Skin epidermis (tissue), 12 donors: ENCODE data around the gene KERA.

ENCODE experiments used
- H3K27ac ChIP-seq, 21 experiments: fragments of 200-600 bp; sonication (generic) in 11 of 21; one replicate each; pipeline ENCODE4 v1.5.0; 2020; ENCODE audit warnings: mild to moderate bottlenecking in 3 of 21, inconsistent platforms in 2 of 21, moderate library complexity in 2 of 21
- H3K4me3 ChIP-seq, 7 experiments: fragments of 200-600 bp; sonication (generic) in 2 of 7; one replicate each; pipeline ENCODE4 v1.5.0; 2020; ENCODE audit warnings: inconsistent platforms in 2 of 7, mild to moderate bottlenecking in 2 of 7, moderate library complexity in 1 of 7

Gene KERA

DNA sequence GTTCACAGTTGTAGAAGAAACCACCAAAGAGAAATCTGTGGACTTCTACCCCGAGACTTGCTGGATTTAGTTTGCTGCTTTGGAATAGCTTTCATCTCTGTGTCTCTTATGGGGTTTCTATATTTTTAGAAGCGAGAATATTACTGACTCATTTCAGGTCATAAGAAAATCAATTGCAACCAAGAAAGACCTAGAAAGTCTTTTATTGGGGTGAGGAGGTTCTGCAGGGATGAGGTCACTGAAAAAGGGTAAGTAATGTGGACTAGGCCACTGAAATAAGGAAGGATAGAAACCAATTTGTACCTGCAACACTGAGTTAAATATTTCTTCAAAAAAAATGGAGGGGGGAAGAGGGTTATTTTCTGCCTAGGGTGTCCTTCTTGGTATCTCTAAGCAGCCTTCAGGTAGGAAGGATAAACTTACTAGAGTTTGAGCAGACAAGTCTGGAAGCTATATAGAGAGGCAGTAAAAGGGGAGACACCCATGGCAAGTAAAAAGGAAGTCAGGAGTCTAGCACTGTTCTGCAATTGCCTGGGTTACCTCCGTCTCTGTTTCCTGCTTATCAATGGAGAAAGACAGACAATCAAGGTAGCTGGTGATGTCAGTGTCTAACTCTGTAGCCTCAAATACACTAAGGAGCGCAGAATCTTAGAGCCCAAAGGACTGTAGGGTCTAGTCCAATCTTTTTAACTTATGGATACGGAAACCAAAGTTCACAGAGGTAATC is 19.6 kb upstream of the KERA start:
- Histone ChIP-seq H3K27ac (no peak overlapping the region), H3K4me3 (no peak overlapping the region)

DNA sequence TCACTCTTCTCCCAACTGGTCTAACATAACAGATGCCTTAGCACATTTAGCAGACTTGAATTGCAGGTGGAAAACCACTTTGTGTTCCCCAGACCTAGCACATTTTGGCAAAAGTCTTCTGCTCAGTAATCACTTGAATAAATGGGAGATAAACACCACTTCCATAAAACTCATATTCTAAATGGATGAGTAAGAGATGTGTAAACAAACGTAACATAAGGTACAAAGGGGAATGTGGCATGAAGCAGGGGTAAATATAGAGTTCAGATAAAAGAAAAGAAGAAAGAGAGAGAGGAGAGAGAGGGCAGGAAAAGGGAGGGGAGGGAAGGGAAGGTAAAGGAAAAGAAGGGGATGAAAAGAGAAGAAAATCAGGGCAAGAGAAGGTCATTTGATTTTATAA is 17.0 kb upstream of the KERA start:
- Histone ChIP-seq H3K4me3 (no peak overlapping the region), H3K27ac (no peak overlapping the region)

DNA sequence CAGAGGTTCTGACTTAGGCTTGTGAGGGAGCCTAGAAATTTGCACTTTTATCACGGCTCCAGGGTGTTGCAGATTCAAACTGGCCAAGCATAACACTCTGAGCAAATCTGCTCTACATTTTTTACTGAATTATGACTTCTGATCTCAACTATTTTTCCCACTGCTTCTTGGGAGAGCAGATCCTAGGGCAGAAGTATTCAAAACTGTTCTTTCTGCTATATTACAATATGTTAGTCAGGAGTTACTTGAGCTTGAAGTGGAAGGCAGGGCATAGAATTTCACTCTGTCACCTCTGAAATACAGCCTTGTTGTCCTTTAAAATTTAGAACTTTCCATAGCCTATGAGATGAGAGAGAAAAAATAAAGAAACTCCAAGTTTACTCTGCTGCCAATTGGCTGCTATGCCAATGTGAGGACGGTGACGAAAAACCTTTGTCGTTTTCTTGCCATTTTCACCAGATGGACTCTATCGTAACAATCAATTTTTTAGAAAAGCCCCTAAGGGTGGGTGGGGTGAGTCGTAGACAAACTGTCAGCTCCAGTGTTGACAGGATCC is 16.4 kb upstream of the KERA start:
- Histone ChIP-seq H3K4me3 (no peak overlapping the region), H3K27ac (peak overlapping the region in 1 of 21 experiments; percentile 54)

DNA sequence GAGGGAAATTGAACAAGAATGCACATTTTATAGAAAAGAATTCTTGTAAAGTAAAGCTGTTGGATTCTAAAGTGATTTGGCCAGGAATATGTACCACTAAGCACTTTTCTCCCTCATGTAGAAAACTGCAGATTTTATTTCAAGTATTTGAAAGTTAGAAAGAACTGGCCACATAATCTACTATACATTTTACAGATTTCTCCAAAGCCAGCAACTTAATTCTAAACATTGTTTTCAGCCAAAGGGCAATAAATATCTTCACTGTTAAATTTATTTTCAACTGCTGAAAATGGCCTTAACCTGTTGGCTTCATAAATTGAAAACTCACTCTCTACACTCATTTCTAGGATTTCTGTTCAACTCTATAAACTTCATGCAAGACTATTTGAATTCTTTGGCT is 15.6 kb upstream of the KERA start:
- no peak overlapping the region for H3K4me3 ChIP-seq
- no peak overlapping the region for H3K27ac ChIP-seq

DNA sequence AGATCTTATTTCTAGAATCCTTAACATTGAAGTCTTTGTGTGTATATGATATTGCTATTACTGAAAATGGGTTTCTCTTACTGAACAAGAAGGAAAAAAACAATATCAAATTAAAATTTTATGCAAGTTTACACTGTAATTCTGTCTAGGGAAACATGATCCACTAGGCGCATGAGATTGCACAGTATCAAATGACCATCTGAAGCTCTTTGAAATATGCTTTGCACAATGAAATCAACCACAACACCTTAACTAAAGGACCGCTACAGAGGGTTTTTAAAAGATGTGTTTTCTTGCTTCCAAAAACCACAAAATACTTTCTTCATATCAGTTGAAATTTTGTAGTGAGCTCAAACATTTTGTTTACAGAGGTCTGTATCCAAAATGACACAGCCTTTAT is 15.1 kb upstream of the KERA start:
- Histone ChIP-seq H3K27ac (no peak overlapping the region), H3K4me3 (no peak overlapping the region)

DNA sequence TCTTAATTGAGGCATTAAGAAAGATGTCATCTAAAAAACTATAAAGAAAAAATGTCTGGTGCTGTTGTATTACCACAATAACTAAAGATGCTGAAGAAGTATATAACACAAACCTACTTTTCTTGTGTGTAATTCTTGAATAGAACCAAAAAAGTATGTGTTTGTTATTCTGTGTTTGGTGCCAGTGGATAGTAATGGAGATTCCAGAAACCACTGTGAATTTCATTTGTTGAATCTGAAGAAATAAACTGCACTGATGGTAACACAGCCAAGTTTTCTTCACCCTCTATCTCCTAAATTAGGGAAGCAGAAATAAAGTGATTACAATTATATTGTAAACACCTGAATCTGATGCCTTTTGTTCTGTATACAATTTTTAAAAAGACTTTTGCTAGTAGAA is 13.1 kb upstream of the KERA start:
- no peak overlapping the region for H3K27ac ChIP-seq
- no peak overlapping the region for H3K4me3 ChIP-seq

DNA sequence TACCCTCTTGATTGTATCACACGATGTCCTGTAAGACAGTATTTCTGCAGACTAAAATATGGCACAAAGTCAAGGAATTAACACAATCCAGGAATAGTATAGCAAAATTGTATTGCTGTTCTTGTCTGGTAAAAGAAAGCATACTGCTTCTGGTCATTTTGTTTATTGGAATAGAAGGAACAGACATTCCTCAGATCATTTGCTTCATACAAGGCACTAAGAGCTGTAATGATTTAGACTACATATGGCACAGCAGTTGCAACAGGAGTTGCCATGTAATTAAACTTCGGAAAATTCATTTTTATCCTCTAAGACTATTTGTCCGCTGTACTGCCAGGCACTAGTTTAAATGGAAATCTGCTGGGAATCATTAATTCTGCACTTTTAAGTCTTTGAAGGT is 7.6 kb upstream of the KERA start:
- Histone ChIP-seq H3K27ac (no peak overlapping the region), H3K4me3 (no peak overlapping the region)

DNA sequence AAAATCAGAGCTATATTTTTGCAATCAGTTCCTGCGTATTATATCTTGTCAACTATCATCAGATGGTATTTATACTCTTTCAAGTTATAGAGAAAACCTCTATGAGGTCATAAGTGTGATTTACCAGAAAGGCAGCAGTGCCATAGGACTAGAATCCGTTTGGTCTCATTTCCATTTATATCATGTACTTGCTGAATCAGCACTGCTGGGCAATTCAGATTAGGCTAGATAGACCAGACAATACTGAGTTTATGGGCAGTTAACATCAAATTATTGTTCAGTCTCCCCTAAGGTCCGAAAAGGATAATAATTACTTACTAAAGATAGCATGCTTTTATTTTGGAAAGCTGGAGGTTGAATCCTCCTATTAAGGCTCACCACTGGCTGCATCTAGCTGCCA is 6.8 kb upstream of the KERA start:
- Histone ChIP-seq H3K27ac (no peak overlapping the region), H3K4me3 (no peak overlapping the region)

DNA sequence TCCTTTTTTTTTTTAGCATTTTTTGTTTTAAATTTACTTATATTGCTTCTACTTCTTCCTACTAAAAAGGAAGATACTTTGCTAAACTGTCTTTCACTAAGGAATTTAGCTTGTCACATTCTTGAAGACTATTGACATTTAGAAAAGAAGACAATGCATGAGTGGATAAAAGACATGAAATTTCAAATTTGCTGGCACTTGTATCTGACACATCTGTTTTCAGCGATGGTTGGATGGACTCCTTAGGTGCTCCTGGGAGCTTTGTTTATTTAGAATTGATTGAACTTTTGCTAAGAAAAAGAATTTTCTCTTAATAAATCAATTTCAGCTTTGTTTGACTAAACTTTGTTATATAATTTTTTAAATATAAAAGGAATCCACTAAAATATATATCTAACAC is 3.3 kb upstream of the KERA start:
- H3K4me3 ChIP-seq, result no peak overlapping the region
- no peak overlapping the region for H3K27ac ChIP-seq

DNA sequence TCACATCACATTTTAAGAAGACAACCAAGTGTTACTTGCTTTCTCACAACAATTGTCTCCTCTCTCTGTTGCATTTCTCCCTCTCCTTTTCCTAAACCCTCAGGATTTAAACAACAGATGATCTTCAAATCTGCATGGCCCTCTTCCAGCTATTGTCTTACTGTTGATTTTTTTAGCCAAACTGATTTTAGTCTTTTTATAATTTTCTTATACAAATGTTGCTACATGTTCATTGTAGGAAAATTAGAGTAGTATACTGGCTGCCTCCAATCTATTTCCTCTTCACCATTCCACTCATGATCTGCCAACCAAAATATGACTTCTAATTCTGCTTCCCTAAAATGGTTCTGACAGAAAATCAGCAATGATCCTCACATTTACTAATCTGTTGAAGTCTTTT is 1.4 kb upstream of the KERA start:
- Histone ChIP-seq H3K4me3 (no peak overlapping the region), H3K27ac (peak overlapping the region in 2 of 21 experiments; percentile 28 to 45)

DNA sequence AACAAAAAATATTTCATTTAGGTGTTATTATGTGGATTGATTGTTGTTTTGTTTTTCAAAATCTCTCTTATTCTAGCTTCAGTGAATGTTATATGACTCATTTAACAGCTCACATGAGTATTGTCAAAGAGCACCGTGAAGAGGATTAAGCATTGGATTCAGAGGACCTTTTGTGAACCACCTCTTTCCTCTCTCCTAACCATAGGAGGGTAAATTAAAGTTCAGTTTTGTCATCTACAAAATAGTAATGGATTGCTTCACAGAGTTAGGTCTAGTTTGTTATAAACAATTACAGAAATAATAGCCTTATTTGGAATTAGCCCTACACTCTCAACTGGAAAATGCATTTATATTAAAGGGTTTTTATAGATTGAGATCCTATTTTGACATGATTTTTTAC is 962 bp upstream of the KERA start:
- Histone ChIP-seq H3K27ac (no peak overlapping the region), H3K4me3 (no peak overlapping the region)

DNA sequence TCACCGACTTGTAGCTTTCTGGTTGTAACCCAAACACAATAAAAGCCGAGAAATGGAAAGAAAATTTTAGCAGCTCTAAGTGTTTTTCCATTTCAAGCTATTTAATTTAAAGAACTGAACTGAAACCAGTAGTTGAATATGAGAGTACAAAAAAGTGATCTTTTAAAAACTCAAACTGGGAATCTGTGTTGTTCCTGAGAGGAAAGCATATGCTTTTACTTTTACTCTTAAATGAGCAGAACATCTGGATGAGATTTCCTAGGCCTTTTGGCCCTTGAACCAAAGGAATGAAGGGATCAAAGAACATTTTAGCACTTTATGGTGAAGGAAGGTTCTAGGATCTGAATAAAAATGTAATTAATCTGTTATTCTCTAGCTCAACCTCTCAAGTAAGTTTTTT is 1.3 kb downstream of the KERA start:
- H3K4me3 ChIP-seq, result no peak overlapping the region
- H3K27ac ChIP-seq, result peak overlapping the region in 1 of 21 experiments; percentile 12

DNA sequence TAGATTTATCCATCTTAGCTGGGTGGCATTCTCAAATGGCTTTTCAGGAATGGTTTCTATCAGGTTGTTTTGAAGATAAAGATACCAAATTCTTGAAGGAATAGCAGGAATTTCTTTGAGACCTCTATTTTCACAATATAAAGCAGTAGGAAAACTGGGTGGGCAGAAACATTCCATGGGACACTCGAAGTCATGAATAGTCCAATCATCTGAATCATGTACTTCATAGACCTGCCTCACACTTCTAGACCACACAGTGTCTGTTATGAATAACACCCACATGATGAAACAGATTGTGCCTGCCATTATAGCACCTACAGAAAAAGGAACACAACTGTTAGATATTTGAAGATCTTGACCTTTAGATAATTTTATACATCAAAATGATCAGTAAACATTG is 1.8 kb downstream of the KERA start:
- peak overlapping the region in 1 of 21 experiments; percentile 78 for H3K27ac ChIP-seq
- no peak overlapping the region for H3K4me3 ChIP-seq

DNA sequence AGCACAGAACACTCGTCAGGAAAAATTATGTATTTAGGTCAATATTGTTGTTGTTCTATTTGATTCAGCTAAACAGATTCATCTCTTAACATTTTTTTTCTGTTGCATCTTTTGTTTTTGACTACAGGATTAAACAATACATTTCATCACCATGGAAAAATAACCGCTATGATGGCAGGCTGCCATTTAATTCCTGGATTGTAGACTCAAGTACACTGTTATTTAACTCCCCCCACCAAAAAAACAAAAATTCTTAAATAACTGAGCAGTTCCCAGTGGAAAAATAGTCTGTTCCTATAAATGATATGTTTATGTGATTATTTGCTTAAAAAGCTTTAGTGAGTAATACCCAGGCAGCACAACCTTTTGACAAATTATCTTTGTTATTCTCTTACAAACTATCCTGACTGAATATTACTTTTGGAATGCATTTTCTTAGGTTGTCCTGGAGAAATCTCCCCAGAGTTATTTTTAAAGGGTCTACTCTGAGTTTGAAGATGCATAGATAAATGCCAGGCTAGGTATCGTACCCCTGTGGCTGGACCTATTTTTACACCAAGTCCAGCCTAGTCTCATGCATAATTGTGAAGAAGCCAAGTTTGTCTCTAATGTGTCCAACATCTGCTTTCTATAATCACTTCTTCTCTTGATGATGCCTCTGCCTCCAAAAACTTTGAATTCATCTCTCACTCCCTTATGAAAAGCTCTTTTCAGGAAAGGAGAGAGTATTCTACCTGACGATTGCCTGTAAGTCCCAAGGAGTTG is 3.7 kb downstream of the KERA start:
- Histone ChIP-seq H3K27ac (peak overlapping the region in 8 of 21 experiments; percentile 13 to 78 (median 17)), H3K4me3 (no peak overlapping the region)

DNA sequence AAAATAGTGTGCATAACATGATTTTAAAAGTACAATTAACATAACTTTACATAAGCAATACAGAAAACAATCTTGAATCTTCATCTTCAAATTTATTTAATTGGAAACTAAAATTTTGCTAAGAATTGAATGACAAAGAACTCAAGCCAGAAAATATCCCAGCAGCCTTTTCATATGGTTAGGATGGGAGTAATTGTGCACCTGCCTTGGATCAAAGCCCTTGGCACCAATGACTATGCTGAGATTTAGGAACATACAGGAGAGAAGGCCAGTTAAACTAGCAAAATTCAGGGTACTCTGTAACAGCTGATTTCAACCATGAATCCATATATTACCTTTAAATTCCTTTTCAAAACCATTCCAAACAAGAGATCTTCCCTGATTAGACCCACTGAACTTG is 5.8 kb downstream of the KERA start:
- no peak overlapping the region for H3K27ac ChIP-seq

DNA sequence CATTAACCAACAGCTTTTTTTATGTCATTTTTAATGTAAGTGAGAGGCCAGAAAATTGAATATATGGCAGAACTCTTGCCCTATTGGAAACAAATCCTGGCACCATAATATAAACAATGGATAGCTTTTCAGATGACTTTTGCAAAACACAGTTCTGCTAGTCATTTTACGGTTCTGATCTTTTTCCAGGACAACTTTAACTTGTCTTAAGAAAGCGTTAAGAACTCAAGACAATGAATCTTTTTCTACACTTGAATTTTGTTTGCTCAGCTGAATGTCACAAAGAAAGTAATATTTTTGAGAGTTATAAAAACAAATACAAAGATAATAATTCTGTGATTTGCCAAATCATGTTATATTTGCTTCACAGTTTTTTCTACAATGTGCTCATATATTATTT is 13.2 kb downstream of the KERA start:
- Histone ChIP-seq H3K4me3 (no peak overlapping the region), H3K27ac (no peak overlapping the region)

More for the DNA sequence above, 5.8 kb downstream of the KERA start:
- no peak overlapping the region for H3K4me3 ChIP-seq

DNA sequence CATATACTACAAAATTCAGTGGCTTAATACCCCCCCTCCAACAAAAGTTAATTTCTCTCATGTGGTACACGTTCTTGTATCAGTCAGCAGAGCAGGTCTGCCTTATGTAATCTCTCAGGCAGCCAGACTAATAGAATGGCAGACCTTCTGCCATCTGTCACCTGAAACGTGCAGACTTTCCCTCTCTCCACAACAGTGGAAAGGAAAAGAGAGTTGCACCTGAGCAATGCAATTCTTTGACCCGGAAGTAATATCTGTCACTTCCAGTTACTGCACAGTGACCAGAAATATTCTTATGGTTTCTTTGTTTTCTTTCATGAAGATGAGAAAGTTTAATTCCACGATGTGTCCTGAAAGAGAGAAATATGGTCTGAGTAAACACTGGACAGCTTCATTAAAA is 14.4 kb downstream of the KERA start:
- Histone ChIP-seq H3K27ac (no peak overlapping the region), H3K4me3 (no peak overlapping the region)

DNA sequence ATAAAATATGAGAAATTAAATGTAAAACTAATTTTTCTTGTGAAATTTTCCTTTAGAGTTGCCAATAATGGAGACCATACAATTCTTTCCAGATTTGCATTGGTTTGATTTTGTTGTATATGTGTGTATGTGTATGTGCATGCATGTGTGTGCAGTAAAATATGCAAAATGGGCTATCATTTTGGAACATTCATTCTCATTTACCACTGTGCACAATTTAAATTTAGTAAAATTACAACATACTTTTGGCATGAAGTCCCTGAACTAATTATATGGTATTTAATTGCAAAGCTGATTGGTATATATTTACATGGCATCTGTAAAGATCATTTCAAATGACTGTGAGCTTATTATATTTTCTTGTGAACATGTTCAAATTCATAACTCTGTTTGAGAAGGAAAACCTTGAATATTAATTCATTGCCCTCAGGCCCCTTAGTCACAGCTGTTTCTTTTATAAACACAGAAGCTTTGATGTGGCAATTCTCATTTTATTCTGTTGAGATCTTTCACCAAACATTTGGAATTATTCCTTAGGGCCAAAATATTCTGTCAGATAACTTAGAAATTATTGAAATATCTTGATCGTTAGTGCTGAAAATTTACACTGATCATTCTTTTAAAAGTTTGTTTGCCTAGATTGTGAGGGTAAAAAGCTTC is 17.6 kb downstream of the KERA start:
- no peak overlapping the region for H3K4me3 ChIP-seq
- H3K27ac ChIP-seq, result peak overlapping the region in 1 of 21 experiments; percentile 54

DNA sequence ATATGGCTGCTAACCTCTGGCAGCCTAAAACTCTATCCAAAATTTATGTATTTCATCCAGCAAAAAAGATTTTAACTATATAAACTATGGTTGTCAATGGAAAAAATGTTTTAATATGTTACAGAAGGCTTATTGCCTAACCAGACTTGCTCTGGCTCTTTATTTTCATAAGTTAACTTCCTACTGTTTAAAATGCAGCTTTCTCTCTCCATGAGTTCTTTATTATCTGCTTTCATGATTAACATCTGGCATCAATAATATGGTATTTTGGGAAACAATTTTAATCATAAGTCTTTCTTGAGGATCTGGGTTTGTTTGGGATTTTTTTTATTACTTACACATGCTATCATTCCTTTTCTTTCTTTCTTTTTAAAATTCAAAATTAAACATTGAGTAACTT is 20.5 kb downstream of the KERA start:
- H3K27ac ChIP-seq, result peak overlapping the region in 2 of 21 experiments; percentile 28 to 58

DNA sequence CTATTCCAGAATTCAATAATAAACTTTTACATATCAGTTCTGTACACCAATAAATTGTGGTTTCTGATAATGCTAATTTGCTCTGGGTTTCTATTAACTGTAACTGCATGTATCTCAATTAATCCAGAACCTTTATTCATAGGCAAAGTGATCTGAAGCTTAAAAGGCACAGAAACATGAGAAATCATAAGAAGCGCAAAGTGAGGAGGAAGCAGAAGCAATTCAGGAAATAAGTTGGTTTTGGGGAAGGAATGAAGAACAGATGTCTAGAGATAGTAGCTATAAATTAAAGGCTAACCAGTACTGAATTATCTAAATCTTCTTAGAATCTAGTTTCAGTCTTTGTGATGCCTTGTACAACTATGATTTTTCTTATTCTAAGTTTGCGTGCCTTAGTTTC is 24.6 kb downstream of the KERA start:
- Histone ChIP-seq H3K27ac (no peak overlapping the region), H3K4me3 (no peak overlapping the region)

More for the DNA sequence above, 20.5 kb downstream of the KERA start:
- H3K4me3 ChIP-seq, result no peak overlapping the region
